Fibroblast of mammary gland (primary cell): Measurements from ENCODE around the gene PIK3C2B.

Experiments used
- DNase-seq: peaks from one replicate; pipeline ENCODE4 v3.0.0-alpha.2; 2010; ENCODE audit warnings: low read depth
- H3K4me3 ChIP-seq: 2 replicates; pipeline ENCODE4 v1.5.1; 2011; ENCODE audit warnings: low read depth, mild to moderate bottlenecking, low read length, moderate library complexity; ENCODE audit not compliant: control insufficient read depth
- TF ChIP-seq, protein P1 (sequence below): conservative IDR thresholded peaks from 2 replicates; pipeline ENCODE4 v1.5.1; 2011; ENCODE audit warnings: low read depth, low read length, inconsistent platforms; ENCODE audit not compliant: control insufficient read depth, insufficient read depth

The PIK3C2B gene

DNA sequence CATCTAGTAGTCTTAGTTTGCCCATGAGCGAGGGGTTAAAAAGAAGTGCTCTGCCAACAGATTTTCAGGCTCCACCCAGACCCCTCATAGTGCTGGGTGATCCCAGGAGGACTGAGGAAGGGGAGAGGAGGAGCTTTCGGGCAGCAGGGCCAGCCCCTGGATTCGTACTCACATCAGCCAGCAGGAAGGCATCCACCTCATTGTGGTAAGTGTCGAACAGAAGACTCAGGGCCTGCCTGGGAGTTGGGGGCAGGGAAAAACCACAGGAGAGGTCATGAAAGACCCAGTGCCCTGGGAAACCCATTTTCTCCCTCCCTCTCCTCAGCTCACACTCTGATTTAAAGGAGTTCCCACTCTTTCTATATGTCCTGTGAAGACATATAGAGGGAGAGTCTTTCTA lies 34.9 kb downstream of the PIK3C2B start:
- no peak for DNase-seq
- TF ChIP-seq, protein P1, sequence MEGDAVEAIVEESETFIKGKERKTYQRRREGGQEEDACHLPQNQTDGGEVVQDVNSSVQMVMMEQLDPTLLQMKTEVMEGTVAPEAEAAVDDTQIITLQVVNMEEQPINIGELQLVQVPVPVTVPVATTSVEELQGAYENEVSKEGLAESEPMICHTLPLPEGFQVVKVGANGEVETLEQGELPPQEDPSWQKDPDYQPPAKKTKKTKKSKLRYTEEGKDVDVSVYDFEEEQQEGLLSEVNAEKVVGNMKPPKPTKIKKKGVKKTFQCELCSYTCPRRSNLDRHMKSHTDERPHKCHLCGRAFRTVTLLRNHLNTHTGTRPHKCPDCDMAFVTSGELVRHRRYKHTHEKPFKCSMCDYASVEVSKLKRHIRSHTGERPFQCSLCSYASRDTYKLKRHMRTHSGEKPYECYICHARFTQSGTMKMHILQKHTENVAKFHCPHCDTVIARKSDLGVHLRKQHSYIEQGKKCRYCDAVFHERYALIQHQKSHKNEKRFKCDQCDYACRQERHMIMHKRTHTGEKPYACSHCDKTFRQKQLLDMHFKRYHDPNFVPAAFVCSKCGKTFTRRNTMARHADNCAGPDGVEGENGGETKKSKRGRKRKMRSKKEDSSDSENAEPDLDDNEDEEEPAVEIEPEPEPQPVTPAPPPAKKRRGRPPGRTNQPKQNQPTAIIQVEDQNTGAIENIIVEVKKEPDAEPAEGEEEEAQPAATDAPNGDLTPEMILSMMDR, result no peak
- H3K4me3 ChIP-seq, result no peak overlapping the region

DNA sequence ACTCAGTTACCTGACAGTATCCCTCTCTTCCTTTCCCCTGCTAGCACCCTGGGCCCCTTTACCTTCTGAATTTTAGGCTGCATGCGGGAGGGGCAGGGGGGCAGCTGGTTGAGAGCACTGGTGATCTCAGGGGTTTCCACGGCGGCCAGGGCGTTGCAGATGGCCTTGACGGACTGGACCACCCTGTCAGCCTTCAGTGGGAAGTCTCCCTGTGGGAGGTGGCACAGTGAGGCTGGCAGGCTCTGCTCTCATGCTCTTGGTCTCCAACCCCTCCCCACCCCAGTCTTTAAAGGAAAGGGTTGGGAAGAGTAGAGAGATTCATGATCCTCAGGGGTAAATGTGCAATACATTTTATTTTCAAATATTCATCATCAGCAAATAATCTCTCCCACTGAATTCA lies 36.9 kb downstream of the PIK3C2B start:
- TF ChIP-seq, protein P1, result no peak
- no peak overlapping the region for H3K4me3 ChIP-seq
- no peak for DNase-seq

DNA sequence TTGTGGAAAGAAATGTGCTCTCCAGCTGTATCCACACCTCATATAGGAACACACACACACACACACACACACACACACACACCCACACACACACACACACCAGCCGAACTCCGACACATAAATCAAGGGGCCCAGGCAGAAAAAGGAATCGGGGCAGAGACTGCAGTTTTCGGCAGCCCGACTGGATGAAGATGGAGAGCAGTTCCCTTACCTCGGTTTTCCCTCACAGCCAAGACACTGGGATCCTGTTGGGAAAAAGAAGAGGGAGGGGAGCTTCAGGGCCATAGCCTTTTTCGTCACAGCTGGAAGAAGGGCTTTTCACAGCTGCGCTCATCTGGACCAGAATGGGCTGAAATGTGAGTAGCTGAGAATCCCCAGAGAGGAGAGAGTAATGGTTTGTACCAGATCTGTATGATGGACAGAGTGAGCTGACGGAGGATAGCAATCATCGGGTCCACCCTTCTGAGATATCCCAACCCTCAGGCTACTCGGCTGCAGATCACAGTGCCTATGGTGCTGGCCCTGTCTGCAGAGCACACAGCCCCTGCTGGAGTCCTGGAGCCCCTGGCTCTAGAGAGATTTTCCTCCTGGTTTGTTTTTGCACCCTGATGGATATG lies 37.7 kb downstream of the PIK3C2B start:
- TF ChIP-seq, protein P1, result no peak
- DNase-seq, result peak; percentile 32
- H3K4me3 ChIP-seq, result no peak overlapping the region

DNA sequence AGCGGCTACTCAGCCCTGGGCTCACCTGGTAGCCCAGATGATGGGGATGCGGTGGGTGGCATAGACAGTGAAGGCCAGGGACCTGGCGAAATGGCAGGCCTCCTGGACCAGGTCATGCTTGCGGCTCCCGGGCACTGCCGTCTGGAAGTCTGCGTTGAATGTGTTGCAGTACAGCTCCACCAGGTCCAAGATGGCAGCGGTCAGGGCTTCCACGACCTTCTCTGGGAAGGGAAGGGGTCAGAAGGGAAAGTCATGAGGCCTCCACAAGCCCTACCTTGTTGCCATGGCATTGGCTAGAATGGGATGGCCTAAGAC lies 38.8 kb downstream of the PIK3C2B start:
- TF ChIP-seq, protein P1, result no peak
- no peak for DNase-seq
- no peak overlapping the region for H3K4me3 ChIP-seq

DNA sequence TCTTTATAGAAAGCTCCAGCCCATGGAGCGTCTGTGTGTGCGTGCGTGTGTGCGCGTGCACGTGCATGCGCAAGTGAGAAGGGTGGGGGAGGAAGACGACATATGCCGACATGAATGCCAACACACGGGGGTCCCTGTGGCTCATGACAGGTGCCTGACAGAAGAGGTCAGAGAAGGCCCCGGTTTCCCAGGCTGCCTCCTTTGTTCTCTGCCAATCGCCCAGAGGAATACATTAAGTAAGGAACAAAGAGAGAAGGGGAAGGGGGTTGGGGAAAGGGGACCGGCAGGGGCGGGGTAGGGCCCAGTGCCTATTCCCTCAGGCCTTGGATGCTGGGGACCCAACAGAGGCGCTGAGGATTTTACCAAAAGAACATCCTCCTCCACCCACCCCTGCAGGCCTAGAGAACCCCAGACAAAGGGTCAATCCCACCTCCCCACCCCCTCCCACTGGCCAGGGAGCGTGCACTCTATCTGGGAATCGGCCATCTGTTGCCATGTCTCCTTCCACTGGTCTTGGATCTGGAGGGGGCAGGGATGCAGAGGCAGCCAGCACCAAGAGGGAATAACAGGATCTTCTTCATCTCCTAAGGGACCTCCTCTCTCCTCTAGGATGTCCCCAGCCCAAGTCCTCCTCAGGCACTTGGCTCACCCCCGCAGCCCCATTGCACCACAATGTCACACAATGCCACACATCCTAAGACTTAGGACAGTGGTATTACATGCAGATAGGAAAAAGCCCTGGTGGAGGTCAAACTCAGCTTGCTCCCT lies 39.4 kb downstream of the PIK3C2B start:
- TF ChIP-seq, protein P1, result no peak
- no peak for DNase-seq
- H3K4me3 ChIP-seq, result no peak overlapping the region

DNA sequence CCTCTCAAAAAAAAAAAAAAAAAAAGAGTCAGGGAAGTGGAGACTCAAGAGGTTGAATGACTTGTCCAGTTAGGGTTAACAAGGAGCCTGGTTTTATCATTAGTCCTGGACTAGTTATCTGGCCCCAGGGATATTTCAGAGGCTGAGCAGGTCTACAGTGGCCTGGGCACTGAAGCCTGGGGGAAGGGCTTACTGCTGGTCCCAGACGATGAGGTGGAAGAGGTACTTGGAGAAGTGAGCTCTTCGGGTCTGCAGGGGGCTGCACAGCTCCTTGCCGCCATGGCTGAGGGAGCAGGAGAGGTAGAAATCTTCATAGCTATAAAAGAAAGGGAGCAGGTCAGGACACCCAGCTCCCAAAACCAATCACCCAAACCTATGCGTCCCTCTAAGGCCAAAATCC lies 40.1 kb downstream of the PIK3C2B start:
- DNase-seq, result no peak
- no peak overlapping the region for H3K4me3 ChIP-seq
- TF ChIP-seq, protein P1, result no peak

DNA sequence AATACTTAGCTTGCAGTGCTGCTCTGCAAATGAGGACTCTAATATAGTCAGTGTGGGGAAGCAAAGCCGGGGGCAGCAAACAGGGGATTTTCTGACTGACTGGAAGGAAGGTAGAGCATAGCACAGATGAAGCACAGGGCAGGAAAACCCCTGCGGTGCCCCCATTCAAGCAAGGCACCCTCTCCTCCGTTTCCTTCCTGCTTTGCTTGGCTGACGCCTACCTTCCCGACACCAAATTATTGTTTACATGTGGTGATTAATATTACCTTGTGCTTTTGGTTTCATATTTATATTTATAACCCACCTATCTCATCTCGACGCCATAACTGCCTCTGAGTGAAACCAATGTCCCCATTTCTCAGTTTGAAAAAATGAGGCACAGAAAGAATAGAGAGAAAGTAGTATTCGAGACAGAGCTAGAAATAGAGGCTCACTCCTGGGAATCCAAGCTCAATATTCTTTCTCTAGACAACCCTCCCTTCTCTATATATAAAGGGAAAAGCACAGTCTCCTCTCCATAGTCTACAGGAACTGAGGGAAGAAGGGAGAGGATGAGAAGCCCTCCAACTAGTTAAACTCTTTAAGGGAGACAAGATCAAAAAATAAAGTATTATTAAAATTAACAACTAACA lies 41.3 kb downstream of the PIK3C2B start:
- DNase-seq, result no peak
- TF ChIP-seq, protein P1, result no peak
- H3K4me3 ChIP-seq, result no peak overlapping the region
